GM18526 (cell line): ENCODE results near the gene C1orf21.

ENCODE experiments used
- POLR2A ChIP-seq: IDR thresholded peaks from 3 replicates; pipeline ENCODE4 v1.6.1; 2011; ENCODE audit not compliant: insufficient read length; ENCODE audit errors: extremely low read depth

The C1orf21 gene

GRCh38 chr1:184419350-184420161 lies 32.7 kb downstream of the C1orf21 start:
- TF ChIP-seq POLR2A: no peak

GRCh38 chr1:184422490-184423233 lies 35.8 kb downstream of the C1orf21 start:
- TF ChIP-seq POLR2A: no peak

DNA sequence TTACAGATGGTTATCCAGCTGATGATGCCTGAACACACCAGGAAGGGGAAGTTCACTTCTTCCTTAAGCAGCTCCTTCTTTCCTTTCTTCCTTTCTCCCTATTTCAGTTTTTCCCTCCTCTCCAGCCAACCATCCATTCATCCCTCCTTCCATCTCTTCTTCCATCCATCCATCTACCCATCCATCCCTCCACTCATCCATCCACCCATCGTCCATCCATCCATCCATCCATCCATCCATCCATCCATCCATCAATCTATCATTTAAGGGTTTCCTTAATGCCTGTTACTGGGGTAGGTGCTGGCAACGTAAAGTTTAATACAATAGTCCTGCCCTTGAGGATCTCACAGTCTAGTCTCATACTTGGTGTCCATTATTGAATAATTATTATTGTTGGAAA lies 36.8 kb downstream of the C1orf21 start:
- TF ChIP-seq POLR2A: no peak

- no peak for TF ChIP-seq POLR2A
Observed at GRCh38 chr1:184424157-184424556, 37.3 kb downstream of the C1orf21 start.

- no peak for TF ChIP-seq POLR2A
Observed at GRCh38 chr1:184424945-184425344, 38.1 kb downstream of the C1orf21 start.

DNA sequence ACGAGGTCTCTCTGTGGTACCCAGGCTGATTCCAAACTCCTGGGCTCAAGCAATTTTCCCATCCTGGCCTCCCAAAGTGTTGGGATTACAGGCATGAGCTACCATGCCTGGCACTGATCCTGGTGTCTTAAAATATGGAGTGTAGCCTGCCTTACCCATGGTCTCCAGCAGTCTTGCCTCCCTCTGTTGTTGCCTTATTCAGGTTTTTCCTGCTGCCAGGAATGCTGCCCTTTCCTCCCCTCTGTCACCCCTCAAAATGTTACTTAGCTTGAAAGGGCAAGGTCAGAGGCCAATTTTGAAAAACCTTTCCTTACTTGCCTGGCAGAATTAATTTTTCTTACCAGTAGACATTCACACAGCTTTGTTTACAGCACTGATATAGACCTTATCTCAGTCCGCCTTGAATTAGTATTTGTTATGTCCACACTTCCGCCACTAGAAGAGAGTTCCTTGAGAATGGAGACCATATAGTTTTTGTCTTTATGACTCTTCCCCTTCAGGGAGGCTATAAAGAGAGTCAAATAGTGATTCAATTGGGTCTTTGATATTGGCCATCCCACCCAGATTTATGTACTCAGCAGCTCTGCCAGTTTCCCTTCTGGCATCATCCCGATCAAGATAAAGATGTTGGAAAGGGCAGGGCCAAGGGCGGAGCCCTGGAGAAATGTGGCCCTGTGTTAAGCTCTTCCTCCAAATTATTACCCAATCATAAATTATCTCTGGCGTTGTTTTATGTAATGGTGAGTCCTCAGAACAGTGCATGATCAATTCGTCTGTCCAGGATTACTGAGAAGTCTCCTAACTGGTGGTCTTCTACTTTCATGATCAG lies 38.8 kb downstream of the C1orf21 start:
- no peak for TF ChIP-seq POLR2A

GRCh38 chr1:184426278-184426674 lies 39.4 kb downstream of the C1orf21 start:
- no peak for TF ChIP-seq POLR2A

GRCh38 chr1:184427722-184428121 lies 40.9 kb downstream of the C1orf21 start:
- no peak for TF ChIP-seq POLR2A

- no peak for TF ChIP-seq POLR2A
Observed at GRCh38 chr1:184428604-184429003, 41.8 kb downstream of the C1orf21 start.

- TF ChIP-seq POLR2A: no peak
Observed at GRCh38 chr1:184429335-184429734, 42.5 kb downstream of the C1orf21 start.

- no peak for TF ChIP-seq POLR2A
Observed at GRCh38 chr1:184433956-184434502, 47.2 kb downstream of the C1orf21 start.

DNA sequence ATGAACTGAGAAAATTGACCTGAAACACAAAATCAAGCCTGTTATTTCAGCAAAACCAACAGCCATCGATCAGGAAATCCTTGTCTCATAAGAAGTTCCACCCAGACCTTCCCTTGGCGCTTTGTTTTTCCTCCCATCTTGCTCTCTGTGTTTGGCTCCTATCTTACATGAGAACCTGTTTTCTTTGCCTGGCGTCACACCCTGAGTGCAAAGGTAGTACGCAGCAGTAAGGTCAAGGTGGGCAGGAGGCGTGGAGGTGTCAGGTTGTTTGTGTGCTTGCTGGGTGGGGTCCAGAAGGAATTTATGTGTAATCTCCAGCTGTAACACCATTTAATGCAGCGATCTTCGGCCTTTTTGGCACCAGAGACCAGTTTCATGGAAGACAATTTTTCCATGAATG lies 50.5 kb downstream of the C1orf21 start:
- TF ChIP-seq POLR2A: no peak

GRCh38 chr1:184438363-184438762 lies 51.5 kb downstream of the C1orf21 start:
- no peak for TF ChIP-seq POLR2A

DNA sequence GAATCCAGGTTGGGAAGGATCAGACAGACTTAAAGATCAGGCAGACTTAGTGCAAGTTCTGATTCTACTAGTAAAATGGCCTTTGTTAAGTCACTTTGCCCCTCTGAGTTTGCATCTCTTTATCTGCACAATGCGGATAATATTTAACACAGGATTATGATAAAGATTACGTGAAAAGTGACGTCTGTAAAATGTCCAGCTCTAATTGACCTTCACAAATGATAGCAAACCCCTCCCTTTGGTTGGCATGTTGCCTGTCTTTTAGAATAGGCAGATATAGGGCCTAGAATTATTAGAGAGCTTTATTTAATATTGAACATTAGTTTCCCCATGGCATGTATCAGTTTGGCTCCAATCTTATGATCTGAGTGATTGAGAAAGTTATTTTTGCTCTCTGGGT lies 55.4 kb downstream of the C1orf21 start:
- TF ChIP-seq POLR2A: no peak

GRCh38 chr1:184443201-184443600 lies 56.4 kb downstream of the C1orf21 start:
- no peak for TF ChIP-seq POLR2A
